ENCODE measurements around the gene EPHA5.
A peak's percentile ranks its signal among the peaks of the same experiment; 100 is the strongest.

EPHA5 gene

DNA sequence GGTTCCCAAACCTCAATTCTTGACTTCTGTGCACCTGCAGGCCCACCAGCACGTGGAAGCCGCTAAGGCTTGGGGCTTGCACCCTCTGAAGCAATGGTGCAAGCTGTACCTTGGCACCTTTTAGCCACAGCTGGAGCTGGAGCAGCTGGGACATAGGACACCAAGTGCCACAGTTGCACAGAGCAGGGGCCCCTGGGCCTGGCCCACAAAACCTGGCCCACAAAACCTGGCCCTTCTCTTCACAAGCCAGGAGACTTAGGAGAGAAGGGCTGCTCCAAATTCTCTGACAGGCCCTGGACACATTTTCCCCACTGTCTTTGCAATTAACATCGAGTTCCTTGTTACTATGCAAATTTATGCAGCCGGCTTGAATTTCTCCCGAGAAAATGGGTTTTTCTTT, 197.8 kb downstream of the EPHA5 start:
- no peak for DNase-seq

DNA sequence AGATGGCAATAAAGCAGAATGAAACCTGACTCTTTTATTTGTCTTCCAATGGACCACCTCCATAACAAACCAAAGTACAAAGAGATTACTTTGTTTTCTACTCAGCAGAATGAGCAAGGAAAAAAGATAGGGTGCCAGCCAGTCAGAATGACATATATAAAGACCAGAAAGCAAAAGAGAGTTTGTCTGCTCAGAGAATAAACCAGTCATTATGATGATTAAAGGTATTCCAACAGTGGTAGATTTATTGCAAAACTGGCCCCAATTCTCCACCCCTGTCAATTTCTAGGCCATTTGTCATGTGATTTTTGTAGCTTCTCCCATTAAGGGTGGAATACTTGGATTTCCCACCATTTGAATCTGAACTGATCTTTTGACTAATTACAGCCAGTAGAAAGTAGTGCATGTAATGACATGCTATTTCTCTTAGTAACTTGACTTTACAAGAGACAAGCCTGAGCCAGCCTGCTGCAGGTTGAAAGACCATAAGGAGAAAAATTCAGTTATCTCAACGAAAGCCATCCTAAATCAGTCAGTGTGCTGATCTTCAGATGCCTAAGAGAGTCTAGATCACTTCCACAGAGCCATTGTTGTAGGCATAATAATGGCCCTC, 203.1 kb downstream of the EPHA5 start:
- no peak for DNase-seq

DNA sequence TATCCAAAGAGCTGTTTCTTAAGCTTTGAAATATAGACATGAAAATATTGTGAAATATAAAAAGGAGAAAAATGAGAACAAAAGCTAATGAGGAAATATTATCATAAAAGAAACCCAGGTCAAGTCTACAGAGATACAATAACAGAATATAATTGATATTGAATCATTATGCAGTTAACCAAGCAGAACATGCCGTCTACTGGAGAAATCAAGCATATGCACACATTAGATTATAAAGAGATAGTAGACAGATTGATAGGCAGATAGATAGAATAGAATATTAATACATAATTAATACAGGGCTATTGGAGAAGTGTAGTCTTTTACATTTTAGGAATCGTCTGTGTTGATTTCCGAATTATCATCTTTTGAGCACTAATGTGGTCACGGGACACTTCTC, 208.5 kb downstream of the EPHA5 start:
- no peak for DNase-seq

DNA sequence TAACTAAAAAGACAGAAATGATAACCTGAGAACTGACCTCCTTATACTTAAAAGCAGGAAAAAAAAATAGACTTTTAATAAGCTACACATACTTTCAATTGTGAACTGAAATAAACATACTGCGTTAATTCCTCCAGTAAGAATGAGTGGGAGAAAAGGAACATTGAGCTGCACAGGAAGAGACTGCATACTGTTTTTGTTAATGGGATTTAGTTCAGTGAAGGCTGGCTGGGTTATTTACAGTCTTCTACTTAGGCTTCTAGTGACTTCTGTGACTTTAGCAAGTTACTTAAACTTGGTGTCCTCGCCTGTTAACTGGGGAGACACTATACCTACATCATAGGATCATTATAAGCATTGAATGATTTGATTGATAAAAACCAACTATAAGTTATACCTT, 213.3 kb downstream of the EPHA5 start:
- no peak for DNase-seq

DNA sequence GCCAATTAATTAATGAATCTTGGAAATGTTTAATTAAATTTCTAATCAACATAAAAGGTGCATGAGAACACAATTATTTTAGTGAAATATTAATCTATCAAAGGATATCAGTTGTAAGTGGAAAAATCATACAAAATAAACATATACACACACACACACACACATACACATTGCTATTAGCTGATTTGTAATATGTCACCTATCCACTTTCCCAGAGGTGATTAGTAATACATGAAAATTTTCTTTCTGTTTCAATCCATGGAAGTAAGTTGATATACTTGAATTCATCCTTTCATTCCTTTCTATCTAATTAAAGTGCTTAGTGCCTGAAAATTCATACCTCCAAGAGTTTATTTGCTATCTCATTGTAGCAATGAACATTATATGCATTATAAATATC, 213.7 kb downstream of the EPHA5 start:
- DNase-seq: no peak

DNA sequence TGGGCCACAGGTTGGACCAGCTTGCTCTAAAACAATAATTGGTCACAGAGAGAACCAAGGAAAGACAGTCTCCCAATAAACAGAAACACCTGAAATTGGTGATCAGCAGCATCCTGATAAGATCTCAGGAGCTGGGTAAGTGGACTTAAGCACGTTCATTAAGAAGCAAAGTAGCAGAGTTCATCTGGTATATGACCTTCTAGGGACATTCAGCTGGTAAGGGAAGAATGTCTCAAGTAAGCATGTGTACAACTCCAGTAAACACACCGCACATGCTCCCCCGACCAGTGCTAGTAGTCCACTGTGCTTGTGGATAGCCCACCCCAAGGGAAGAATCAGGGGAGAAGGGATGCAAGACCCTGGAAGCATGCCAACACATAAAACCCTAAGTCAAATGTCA, 216.9 kb downstream of the EPHA5 start:
- no peak for DNase-seq

DNA sequence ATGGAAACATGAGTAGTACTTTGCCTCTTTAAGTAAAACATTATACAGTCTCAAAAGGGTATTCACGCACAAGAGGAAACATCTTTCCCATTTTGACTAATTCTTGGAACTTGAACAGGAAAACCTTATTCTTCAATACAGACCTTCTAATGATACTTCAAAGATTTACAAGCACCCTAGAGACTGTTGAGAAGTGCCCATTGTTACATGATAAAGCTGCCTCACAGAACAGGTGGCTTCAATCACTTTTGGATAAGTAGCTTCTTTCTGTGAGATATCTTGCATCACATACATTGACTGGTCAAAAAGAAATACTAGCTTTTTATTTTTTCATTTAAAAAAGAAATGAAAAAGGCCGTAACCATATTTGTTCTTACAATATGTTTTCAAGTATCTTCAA, 219.4 kb downstream of the EPHA5 start:
- no peak for DNase-seq

DNA sequence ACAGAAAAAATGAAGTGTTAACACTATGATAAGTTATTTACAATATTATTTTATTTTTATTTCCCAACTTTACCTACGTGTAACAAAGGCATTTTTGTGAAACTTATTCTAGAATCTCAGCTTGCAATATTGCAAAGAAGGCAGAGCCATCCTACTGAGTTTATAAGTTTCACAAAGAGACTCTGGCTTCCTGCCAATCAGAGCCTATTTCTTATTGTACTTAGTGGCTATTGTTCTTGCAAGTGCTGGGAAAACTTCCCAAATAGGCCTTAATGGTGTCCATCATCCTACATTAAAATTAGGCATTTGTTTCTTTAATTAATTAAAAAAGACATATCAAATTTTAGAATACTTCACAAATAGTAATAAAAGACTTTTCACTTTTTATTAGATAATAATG, 233.2 kb downstream of the EPHA5 start:
- peak; percentile 9 for DNase-seq

DNA sequence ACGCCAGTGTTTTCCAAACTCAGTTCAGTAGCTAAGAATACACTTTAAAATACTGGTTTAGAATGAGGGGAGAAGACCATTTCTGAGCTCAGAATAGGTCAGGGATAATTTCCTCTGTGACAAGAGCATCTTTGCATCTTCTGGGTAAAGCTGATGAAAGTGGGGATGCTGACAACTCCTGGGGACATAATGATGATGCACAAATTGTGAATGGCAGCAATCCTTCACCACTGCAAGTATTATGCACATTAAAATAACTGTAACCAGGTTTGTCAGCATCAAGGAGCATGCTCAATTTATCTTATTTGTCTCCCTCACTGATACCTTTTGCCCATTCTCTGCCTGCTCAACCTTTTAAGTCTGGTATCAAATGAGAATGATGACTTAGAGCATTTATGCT, 248.2 kb downstream of the EPHA5 start:
- no peak for DNase-seq

DNA sequence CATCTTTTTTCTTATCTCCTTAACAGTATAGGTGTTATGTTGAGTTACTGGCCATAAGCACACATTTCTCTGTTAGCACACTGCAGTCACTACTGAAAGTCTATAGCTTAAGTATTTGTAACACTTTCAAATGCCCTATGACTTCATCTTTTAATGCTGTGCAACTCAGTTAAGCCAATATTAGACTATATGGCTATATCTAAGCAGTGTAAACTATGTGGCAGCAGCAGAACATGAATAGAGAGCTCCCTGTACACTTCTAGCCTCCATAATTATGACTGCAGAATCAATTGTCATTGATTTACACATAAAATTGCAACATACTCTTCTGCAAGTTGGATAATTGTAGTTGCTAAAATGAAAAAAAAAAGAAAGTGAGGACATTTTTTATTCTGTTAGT, 250.3 kb downstream of the EPHA5 start:
- DNase-seq: no peak

DNA sequence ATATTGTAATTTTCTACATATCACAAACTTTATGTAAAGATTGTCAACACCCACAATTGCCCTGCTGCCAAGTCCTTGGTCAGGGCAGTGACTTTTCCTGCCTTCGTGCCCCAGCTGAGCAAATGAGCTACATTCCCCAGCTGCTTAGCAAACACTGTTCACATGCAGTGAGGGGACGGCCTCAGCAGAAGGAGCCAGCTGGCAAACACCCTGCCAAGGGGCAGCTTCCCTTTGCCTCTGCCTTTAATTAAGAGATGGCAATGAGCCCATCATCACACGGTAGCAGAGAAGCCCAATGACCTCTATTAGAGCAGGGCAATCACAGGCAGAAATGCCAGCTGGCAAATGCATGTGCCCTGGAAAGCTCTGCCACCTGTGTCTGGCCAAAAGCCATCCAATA, 253.4 kb downstream of the EPHA5 start:
- DNase-seq: peak; percentile 16

DNA sequence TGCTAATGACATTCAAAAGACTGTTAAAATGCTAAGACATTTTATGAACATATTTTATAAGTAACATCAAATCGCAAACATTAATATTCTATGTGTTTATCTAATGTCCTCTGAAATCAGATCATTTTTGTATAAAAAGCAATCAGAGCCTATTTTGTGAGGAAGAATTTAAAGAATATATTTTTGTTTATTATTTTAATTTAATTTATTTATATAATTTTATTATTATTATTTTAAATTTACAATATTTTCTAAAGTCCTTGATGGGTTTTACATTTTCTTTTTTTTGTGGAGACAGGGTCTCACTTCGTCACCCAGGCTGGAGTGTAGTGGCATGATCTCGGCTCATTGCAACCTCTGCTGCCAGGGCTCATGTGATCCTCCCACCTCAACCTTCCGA, 262.8 kb downstream of the EPHA5 start:
- DNase-seq: no peak

DNA sequence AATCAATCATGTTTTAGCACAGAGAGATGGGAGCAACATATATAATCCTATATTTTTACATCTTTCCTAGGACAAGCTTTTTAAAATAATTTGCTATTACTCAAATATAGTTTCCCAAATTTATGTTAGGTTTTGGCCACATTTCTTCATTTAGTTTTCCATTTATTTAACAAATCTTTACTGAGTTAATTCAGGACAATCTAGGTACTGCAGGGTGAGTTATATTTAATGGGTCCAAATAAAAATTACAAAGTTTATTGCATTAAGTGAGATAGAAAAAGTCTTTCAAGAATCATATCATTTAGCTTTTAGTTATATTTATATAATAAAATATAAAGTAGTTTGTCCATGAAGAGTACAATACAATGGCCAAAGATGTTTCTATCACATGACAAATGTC, 269.2 kb downstream of the EPHA5 start:
- DNase-seq: no peak

DNA sequence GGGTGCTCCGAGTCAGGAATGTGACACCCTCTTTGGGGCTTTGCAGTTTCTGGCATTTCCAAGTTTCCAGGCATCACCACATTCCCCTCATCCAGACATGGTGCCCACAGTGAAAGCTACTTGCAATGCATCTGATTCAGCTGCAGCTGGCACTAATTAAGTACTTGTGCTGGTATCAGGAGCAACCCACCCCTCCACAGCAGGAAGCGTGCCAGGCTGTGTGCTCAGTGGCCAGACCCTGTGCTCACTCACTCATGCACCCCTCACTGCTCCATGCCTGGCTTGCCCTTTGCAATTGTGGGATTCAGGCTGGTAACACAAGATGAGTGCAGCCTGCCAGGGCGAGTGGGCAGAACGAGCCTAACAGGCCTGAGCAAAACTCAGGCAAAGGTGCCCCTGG, 271.2 kb downstream of the EPHA5 start:
- no peak for DNase-seq

DNA sequence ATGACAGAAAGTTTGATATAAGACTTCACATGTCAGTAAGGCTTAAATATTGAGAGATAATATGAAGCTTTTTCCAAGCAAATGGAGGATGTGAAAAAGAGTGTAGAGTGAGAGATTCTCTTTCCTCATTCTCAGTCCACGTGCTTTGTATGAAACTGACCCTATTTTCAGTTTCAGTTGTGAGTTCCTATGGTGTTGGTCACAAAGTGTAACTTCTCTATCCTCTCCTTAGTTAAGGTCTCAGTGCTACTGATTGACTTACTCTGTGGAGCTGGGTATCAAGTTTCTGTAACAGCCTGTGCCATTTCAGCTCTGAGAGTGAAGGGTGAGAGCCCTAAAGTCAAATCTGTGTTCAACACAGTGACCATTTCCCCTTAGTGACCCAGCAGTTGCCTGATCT, 277.2 kb downstream of the EPHA5 start:
- no peak for DNase-seq

DNA sequence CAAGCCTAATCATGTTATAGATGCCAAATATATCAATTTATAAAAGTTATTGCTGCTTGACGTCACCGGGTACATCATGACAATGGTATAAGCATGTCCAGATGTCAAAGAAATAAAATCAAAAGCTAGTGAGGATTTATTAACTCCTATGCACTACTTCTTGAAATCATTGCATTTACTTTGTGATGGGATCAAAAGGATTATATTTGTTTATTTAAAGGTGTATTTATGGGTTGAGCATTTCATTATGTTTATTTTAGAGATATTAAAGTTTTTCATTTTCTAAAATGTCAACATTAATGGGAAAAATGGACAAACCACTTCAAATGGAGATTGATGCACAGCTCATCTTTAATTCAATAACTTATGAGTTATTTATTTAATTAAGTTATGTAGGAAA, 277.8 kb downstream of the EPHA5 start:
- DNase-seq: no peak

DNA sequence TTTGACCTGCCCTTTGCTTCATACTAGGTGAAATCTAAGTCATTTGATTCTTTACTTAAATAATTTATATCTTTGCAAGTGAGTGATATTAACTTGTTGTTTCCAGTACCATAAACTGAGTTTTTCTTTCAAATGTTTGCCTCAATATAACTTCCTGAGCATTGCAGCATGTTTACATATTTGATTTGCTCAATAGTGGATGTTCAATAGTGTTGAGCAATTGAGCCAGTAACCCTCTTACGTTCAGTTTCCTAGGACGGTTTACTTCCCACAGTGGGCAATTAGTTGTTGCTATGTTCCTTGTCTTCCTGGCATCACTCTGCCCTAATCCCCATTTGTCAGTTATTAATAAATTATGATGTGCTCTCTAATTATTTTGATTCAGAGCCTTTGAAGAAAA, 278.5 kb downstream of the EPHA5 start:
- no peak for DNase-seq

DNA sequence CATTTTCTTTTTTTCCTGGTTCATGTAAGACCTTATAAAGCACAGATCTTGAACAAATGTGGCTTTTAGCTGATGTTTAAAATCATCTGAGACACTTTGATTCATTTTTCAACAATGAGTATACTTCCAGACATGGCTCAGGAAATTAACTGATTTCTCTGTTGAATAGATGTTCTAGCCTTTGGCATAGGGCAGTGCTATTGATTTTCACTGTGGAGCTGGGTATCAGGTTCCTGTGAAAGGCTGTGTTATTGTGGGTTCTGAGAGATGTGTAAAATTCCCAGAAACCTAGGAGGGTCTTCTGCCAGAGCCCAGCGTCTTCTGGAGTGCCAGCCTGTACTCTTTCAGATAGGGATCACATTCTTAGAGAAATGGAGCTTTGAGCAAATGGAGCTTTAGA, 278.9 kb downstream of the EPHA5 start:
- no peak for DNase-seq

DNA sequence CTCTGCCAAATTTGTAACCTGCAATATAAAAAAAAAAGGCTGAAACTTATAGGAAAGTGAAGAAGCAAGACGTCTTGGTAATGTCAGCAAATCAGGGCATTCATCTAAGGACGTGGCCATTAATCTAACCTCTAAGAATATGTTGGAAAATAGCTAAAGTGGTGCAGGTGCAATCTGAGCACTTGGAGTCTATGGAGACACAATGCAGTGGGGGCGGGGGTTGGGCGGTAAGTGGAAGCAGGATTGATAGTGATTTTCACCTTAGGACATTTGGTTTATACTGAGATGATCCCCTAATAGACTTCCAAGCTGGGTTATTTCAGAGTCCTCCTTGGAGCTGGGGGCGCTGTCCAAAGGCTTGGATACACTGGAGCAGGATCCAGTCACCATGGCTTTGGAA, 283.4 kb downstream of the EPHA5 start:
- no peak for DNase-seq

DNA sequence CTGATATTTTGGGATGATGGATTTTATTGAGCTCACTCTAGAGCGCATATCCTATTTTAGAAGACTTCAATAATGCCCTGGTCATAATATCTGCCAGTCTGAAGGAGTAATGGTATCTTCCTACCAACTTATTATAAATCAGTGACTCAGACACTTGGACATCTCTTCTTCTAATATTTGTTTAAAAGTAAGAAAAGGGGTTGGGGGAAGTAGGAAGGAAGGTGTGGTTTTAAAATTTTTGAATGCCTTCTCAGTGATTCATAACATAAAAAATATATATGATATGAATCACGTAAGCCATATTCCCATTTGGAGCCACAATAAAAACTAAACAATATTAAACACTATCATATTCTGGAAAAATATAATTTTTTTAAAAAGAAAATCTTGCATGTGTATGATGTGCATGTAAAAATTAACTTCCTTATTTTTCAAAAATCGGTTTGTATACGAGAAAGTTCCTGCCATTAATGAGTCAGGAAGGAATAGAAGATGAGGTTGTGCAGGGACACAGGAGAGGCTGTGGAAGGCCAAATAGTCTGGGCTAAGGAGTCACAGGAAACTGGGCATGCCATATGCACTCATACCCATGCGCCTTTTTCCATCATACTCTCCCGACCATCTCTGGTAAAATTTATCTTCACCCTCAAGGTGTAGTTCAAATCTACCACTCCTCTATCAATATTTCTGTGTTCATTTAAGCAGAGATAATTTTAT, 286.5 kb downstream of the EPHA5 start:
- peak; percentile 73 for DNase-seq

DNA sequence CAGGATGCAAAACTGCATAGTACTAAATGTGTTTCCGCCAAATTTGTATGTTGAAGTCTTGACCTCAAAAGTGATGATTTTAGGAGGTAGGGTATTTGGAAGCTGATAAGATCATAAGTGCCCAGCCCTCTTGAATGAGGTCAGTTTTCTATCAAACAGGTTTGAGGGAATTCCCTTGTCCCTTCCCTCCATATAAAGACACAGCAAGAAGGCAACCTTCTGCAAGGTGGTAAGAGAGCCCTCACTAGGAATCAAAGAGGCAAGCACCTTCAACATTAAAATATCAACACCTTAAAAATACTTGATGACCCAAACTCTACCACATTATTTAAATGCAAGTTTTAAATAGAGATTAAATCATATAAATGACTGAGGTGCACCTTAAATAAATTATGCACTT, 288.6 kb downstream of the EPHA5 start:
- no peak for DNase-seq

DNA sequence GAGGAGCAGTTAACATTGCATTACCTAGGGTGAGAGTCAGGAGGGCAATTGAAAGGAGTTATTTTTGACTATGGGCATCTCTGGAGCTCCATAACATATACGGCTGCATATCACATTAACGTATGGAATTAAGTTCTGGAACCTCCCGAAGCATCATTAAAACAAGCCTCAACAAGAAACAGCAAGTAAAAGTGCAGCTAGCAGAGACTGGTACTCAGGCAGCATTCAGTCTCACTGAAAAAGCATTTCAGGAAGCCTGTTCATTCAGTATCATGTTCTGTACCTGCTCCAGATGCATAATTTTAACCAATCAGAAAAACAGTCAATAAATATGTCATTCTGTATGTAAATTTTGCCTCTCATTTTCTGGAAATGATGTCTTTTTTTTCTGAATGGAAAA, 299.6 kb downstream of the EPHA5 start:
- no peak for DNase-seq

DNA sequence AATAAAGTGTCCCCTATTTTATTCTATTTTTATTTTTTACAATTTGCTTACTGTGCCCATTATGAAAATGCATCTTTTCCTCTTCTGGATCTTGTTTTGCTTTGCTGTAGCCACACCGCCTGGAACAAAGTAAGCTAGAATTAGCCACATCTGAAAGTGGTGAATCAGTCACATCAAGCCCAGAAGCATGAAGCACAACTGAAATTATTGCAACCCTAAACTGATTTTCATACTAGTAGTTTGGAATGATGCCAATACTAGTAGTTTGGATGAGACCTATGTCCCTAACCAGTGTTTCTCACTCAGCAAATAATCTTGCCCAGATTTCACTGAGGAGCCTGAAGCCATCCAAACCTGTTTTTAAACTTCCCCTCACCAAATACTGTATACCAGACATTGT, 303.0 kb downstream of the EPHA5 start:
- peak; percentile 25 for DNase-seq

DNA sequence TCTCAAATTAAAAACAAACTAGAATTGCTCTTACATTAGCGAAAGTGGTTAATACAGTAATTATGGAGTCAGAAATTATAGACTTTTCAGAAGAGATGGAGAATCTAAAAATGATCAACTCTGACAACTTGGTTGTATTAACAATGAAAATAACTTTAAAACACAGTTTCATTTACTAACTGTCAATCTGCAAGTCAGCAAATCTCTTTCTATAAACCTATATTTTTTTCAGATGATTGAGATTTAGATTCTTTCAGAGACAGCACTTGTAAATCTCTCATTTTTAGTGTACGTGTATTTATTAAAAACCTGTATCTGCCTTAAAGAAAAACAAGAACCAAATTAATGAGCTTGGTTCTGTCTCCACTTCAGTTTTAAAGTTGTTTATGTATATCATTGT, 311.4 kb downstream of the EPHA5 start:
- no peak for DNase-seq

DNA sequence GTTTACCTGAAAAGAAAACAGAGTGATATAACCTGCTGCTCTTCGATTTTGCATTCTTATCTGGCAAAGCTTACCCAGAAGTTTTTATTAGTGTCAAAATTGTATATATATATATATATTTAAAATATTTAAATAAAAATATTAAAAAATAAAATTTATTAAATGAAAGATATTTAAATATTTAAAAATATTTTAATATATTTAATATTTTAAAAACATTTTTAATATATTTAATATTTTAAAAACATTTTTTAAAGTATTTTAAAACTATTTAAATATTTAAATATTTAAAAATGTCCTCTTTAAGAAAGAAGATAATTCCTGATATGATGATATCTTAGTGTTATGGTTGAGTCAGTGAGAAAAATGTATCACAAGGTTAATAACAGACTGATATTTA, 317.2 kb downstream of the EPHA5 start:
- no peak for DNase-seq
